Type B pancreatic cell (in vitro differentiated cells): ENCODE data around the gene SLC40A1. TPM values are rescaled to one million over a fixed set of nuclear protein-coding genes. Genes with fewer than 3 reads are reported as not detected.

Experiments used
- DNase-seq: peaks from one replicate; pipeline ENCODE4 v3.0.0; 2021; ENCODE audit warnings: mixed read lengths; ENCODE audit not compliant: unreplicated experiment; ENCODE audit errors: extremely low spot score
- H3K27ac Mint-ChIP-seq: 2 replicates; pipeline ENCODE4 v1.8.0; 2021; ENCODE audit warnings: mild to moderate bottlenecking, mixed read lengths
- H3K27me3 Mint-ChIP-seq: 2 replicates; pipeline ENCODE4 v1.8.0; 2021; ENCODE audit warnings: mixed read lengths
- H3K36me3 Mint-ChIP-seq: 2 replicates; pipeline ENCODE4 v1.8.0; 2021; ENCODE audit warnings: mixed read lengths
- H3K4me1 Mint-ChIP-seq: one replicate; pipeline ENCODE4 v1.8.0; 2021; ENCODE audit warnings: mixed read lengths; ENCODE audit not compliant: unreplicated experiment
- H3K4me3 Mint-ChIP-seq: 2 replicates; pipeline ENCODE4 v1.8.0; 2021; ENCODE audit warnings: mild to moderate bottlenecking, mixed read lengths
- H3K9me3 Mint-ChIP-seq: 2 replicates; pipeline ENCODE4 v1.8.0; 2021; ENCODE audit warnings: mixed read lengths
- total RNA-seq: library from RNA; stranded (reverse); gene quantifications from 2 replicates; pipeline ENCODE4 v1.2.1, GENCODE V29; 2021; ENCODE audit warnings: low replicate concordance
- TF ChIP-seq, protein P1 (sequence below): fragments of 200-600 bp; sonication (generic); conservative IDR thresholded peaks from 2 replicates; pipeline ENCODE4 v1.5.0; 2021; ENCODE audit warnings: antibody characterized with exemption, mild to moderate bottlenecking

SLC40A1 gene
- total RNA-seq, 1 donor from 2014 or later: 23.0 TPM

GRCh38 chr2:189519631-189520387 is 60.8 kb downstream of the SLC40A1 start:
- no peak for DNase-seq
- Mint-ChIP-seq H3K27ac (no peak overlapping the region), H3K27me3 (no peaks in the 10 kb centered on the region)

GRCh38 chr2:189517847-189518535 is 62.6 kb downstream of the SLC40A1 start:
- TF ChIP-seq, protein P1, sequence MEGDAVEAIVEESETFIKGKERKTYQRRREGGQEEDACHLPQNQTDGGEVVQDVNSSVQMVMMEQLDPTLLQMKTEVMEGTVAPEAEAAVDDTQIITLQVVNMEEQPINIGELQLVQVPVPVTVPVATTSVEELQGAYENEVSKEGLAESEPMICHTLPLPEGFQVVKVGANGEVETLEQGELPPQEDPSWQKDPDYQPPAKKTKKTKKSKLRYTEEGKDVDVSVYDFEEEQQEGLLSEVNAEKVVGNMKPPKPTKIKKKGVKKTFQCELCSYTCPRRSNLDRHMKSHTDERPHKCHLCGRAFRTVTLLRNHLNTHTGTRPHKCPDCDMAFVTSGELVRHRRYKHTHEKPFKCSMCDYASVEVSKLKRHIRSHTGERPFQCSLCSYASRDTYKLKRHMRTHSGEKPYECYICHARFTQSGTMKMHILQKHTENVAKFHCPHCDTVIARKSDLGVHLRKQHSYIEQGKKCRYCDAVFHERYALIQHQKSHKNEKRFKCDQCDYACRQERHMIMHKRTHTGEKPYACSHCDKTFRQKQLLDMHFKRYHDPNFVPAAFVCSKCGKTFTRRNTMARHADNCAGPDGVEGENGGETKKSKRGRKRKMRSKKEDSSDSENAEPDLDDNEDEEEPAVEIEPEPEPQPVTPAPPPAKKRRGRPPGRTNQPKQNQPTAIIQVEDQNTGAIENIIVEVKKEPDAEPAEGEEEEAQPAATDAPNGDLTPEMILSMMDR: no peak
- no peaks in the 10 kb centered on the region for H3K27me3 Mint-ChIP-seq
- H3K4me1 Mint-ChIP-seq: peaks cover 5% of the 10 kb centered on the region
- no peak overlapping the region for H3K27ac Mint-ChIP-seq
- peaks cover 3% of the 10 kb centered on the region for H3K36me3 Mint-ChIP-seq
- H3K4me3 Mint-ChIP-seq: no peak overlapping the region
- no peak for DNase-seq
- H3K9me3 Mint-ChIP-seq: peaks cover 5% of the 10 kb centered on the region

More at GRCh38 chr2:189519631-189520387, 60.8 kb downstream of the SLC40A1 start:
- H3K4me3 Mint-ChIP-seq: no peak overlapping the region
- TF ChIP-seq, protein P1: no peak
- H3K36me3 Mint-ChIP-seq: peaks cover 3% of the 10 kb centered on the region
- H3K9me3 Mint-ChIP-seq: peaks cover 5% of the 10 kb centered on the region
- H3K4me1 Mint-ChIP-seq: peaks cover 5% of the 10 kb centered on the region

GRCh38 chr2:189516546-189516945 is 64.0 kb downstream of the SLC40A1 start:
- Mint-ChIP-seq H3K9me3 (peaks cover 5% of the 10 kb centered on the region), H3K4me3 (no peak overlapping the region), H3K27me3 (no peaks in the 10 kb centered on the region), H3K27ac (no peak overlapping the region), H3K36me3 (peaks cover 3% of the 10 kb centered on the region), H3K4me1 (no peaks in the 10 kb centered on the region)
- TF ChIP-seq, protein P1: no peak
- no peak for DNase-seq

DNA sequence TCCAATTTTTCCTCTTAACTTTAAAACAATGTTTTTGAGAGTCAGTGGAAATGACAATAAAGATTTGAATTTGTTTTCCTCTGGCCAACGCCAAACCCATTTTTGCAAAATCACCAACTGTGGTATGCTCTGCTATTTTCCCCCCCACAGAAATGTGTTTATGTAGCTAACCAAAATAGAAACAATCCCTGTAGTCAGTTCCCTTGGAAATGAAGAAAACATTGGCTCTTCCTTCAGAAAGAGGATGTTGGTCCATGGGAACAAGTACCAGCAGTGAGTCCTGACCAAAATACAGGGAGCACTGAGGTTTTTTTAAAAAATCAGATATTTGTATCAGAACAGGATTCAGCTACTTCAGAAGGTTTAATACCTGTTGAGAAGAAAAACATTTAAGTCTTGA is 65.3 kb downstream of the SLC40A1 start:
- H3K9me3 Mint-ChIP-seq: peaks cover 5% of the 10 kb centered on the region
- H3K4me3 Mint-ChIP-seq: no peak overlapping the region
- DNase-seq: no peak
- TF ChIP-seq, protein P1: no peak
- no peak overlapping the region for H3K27ac Mint-ChIP-seq
- peaks cover 3% of the 10 kb centered on the region for H3K36me3 Mint-ChIP-seq
- no peaks in the 10 kb centered on the region for H3K4me1 Mint-ChIP-seq
- no peaks in the 10 kb centered on the region for H3K27me3 Mint-ChIP-seq

DNA sequence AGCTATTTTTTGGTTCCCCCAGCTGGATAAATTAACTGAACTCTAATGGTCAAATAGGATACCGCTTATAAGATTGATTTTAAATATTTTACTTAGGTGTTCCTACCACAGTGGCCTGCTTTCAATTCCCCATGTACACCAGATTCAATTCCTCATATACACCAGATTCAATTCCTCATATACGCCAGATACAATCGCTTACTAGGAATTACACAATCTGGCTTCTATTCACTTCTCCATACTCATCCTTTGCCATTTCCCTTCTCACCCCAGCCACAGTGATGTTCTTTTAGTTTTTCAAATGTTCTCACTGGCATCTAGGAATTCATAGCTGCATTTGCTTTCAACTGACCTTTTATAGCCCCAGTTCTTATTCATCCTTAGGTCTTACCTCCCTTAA is 66.5 kb downstream of the SLC40A1 start:
- Mint-ChIP-seq H3K27ac (no peak overlapping the region), H3K27me3 (no peaks in the 10 kb centered on the region), H3K4me3 (no peak overlapping the region), H3K4me1 (no peaks in the 10 kb centered on the region), H3K9me3 (peaks cover 5% of the 10 kb centered on the region), H3K36me3 (peaks cover 3% of the 10 kb centered on the region)
- TF ChIP-seq, protein P1: no peak
- no peak for DNase-seq
